ENCODE measurements around the gene PPM1H.

PPM1H gene

DNA sequence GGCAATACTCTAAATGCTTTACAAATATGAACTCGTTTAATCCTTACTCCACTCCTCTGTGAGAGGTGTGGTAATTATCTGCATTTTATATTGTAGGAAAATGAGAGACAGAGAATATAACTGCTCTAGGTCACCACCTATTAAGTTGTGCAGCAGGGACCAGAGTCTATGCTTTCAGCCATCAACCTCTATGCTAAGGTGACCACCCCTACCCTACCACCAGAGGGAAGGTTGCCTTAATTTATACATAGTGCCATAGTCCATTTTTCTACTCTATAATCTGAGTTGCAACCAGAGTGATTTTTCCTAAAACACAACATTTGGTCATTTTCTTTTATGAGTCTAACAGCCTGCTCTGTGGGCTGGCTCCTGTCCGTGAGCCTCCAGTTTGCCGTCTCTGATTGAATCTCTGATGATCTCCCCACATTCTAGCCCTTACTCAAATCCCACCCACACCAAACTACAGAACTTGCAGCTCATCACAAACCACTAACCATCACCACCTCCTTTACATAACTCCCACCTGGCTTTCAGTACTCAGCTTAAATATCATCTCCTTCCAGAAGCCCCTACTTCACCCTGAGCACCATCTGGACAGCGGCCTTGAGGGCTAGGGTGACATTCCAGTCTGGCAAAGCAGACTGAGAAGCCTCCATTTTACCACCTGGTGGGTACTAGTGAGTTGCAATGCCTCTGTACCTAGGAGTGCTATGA lies 126.6 kb downstream of the PPM1H start:
- POLR2A ChIA-PET (ENCODE audit: low non-redundant PET): no interaction called here
- no peak for DNase-seq (ENCODE audit: low spot score)
- no peak overlapping the region for H3K27ac ChIP-seq
- CTCF ChIA-PET: interaction anchor here (0.6 to 2.1 kb wide), 3 partner anchors 10 to 98 kb away, joined by 4 read pairs; no protein-coding TSS in a partner anchor
- TF ChIP-seq, protein P1, sequence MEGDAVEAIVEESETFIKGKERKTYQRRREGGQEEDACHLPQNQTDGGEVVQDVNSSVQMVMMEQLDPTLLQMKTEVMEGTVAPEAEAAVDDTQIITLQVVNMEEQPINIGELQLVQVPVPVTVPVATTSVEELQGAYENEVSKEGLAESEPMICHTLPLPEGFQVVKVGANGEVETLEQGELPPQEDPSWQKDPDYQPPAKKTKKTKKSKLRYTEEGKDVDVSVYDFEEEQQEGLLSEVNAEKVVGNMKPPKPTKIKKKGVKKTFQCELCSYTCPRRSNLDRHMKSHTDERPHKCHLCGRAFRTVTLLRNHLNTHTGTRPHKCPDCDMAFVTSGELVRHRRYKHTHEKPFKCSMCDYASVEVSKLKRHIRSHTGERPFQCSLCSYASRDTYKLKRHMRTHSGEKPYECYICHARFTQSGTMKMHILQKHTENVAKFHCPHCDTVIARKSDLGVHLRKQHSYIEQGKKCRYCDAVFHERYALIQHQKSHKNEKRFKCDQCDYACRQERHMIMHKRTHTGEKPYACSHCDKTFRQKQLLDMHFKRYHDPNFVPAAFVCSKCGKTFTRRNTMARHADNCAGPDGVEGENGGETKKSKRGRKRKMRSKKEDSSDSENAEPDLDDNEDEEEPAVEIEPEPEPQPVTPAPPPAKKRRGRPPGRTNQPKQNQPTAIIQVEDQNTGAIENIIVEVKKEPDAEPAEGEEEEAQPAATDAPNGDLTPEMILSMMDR (conservative IDR thresholded peaks at IDR 0.05; ENCODE audit: low read depth): no peak

DNA sequence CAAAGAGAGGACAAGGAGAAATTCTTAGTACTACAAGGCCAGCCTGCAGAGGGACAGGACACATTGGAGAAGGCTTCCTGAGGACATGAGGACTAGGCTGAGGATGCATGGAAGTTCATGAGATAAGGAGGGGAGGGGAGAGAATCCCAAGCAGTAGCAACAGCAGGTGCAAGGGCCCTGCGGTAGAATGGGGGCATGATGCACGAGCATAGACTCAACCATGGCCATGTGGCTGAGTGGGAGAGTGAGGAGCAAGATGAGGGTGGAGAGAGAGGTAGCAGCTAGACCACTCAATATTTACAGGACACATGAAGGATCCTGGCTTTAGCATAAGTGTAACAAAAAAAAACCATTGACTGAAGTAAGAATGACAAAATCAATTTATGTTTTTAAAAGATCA lies 128.1 kb downstream of the PPM1H start:
- CTCF ChIA-PET: interaction anchor here (1.1 to 2.1 kb wide), 2 partner anchors 13 to 369 kb away, joined by 3 to 4 read pairs; no protein-coding TSS in a partner anchor
- no peak overlapping the region for H3K27ac ChIP-seq
- TF ChIP-seq, protein P1 (conservative IDR thresholded peaks at IDR 0.05; ENCODE audit: low read depth): no peak
- POLR2A ChIA-PET (ENCODE audit: low non-redundant PET): no interaction called here
- DNase-seq (ENCODE audit: low spot score): no peak

DNA sequence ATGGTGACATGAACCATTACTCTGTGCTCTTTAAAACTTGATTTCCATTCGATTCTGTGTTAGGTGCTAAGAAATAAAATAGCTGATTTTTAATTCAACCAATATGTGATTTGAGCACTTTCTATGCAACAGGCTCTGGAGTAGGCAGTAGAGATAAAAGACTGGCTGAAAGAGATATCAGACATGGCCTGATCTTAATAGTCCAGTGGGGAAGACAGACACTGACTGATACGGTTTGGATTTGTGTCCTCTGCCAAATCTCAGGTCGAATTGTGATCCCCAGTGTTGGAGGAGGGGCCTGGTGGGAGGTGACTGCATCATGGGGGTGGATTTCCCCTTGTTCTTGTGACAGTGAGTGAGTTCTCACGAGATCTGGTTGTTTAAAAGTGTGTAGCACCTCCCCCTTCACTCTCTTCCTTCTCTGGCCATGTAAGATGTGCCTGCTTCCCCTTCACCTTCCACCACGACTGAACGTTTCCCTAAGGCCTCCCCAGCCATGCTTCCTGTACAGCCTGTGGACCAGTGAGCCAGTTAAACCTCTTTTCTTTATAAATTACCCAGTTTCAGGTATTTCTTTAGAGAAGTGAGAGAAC lies 128.6 kb downstream of the PPM1H start:
- no peak for DNase-seq (ENCODE audit: low spot score)
- ChIA-PET CTCF (interaction anchor here (1.1 kb wide), 1 partner anchor 368 kb away, joined by 3 read pairs; no protein-coding TSS in a partner anchor), POLR2A (ENCODE audit: low non-redundant PET) (no interaction called here)
- TF ChIP-seq, protein P1 (conservative IDR thresholded peaks at IDR 0.05; ENCODE audit: low read depth): no peak
- H3K27ac ChIP-seq: no peak overlapping the region

DNA sequence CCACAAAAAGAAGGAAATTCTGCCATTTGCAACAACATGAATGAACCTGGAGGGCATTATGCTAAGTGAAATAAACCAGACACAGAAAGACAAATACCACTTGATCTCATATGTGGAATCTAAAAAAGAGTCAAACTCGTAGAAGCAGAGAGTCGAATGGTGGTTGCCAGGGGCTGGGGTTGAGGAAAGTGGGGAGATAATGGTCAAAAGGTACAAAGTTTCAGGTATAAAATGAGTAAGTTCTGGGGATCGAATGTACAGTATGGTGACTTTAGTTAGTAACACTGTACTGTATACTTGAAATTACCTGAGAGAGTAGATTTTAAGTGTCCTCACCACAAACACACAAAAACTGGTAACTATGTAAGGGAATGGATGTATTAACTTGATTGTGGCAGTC lies 129.4 kb downstream of the PPM1H start:
- TF ChIP-seq, protein P1 (conservative IDR thresholded peaks at IDR 0.05; ENCODE audit: low read depth): no peak
- DNase-seq (ENCODE audit: low spot score): no peak
- CTCF ChIA-PET: no interaction called here

DNA sequence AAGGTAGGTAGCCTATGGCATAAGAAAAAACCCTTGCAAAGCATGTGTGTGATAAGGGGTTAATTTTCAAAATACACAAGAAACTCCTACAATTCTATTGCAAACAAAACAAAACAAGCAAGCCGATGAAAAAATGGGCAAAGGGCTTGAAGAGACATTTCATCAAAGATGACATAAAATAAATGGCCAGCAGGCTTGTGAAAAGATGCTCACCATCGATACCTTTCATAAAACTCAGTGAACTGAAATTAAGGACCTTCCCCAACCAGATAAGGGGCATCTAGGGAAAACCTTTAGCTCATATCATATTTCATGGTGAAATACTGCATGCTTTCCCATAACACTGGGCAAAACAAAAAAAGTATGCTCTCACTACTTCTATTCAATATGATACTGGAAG lies 131.2 kb downstream of the PPM1H start:
- CTCF ChIA-PET: interaction anchor here (1.3 kb wide), 1 partner anchor 9 kb away, joined by 3 read pairs; no protein-coding TSS in a partner anchor

More for the DNA sequence above, 129.4 kb downstream of the PPM1H start:
- no peak overlapping the region for H3K27ac ChIP-seq
- POLR2A ChIA-PET (ENCODE audit: low non-redundant PET): no interaction called here

DNA sequence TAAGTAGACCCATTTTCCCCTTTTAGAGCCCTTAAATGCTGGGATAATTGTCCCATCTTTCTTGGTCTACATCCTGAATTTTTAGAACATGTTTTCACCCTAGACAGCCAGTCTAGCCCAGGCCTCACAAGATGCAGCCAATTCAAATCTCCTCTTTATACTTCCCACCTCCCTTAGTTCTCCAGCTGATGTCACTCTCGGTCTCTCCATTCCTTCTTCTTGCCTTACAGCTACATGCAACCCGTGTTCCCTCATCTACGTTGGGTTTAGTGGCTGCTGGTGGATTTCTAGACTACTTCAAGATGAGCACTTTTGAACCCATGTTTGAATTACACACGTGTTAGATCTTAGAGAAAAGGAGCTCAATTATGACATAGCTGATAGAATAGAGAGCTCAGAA lies 132.0 kb downstream of the PPM1H start:
- no peak for DNase-seq (ENCODE audit: low spot score)
- ChIA-PET CTCF (interaction anchor here (1.3 kb wide), 1 partner anchor 9 kb away, joined by 3 read pairs; no protein-coding TSS in a partner anchor), POLR2A (ENCODE audit: low non-redundant PET) (no interaction called here)
- TF ChIP-seq, protein P1 (conservative IDR thresholded peaks at IDR 0.05; ENCODE audit: low read depth): no peak
- H3K27ac ChIP-seq: no peak overlapping the region

More for the DNA sequence above, 131.2 kb downstream of the PPM1H start:
- no peak overlapping the region for H3K27ac ChIP-seq
- POLR2A ChIA-PET (ENCODE audit: low non-redundant PET): no interaction called here
- DNase-seq (ENCODE audit: low spot score): no peak
- TF ChIP-seq, protein P1 (conservative IDR thresholded peaks at IDR 0.05; ENCODE audit: low read depth): no peak

Data from RWPE1 (cell line).